ENCODE measurements around the gene LILRB5.
"Not testable (repeated sequence)": the region's sequence is repeated elsewhere in the genome, so short reads cannot be mapped to it uniquely, and the experiment has no call there.

DNA sequence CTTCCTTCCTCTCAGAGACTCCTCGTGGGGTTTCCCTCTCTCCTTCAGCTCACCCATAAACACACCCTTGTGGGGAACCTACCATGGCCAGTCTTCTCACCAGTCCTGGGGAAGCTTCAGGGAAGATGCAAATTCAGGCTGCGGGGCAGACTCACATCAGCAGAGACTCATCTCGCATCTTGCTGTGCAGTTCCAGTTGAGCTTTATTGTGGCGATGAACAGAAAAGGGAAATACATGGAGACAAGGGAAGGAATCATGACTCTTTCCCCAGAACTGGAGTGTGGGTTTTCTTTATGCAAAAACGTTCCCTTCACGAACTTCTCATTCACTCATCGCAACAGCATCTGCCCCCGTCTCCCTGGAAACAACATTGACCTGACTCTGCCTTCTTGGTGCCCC, 32.1 kb upstream of the LILRB5 start:
- TF ChIP-seq, protein P1, sequence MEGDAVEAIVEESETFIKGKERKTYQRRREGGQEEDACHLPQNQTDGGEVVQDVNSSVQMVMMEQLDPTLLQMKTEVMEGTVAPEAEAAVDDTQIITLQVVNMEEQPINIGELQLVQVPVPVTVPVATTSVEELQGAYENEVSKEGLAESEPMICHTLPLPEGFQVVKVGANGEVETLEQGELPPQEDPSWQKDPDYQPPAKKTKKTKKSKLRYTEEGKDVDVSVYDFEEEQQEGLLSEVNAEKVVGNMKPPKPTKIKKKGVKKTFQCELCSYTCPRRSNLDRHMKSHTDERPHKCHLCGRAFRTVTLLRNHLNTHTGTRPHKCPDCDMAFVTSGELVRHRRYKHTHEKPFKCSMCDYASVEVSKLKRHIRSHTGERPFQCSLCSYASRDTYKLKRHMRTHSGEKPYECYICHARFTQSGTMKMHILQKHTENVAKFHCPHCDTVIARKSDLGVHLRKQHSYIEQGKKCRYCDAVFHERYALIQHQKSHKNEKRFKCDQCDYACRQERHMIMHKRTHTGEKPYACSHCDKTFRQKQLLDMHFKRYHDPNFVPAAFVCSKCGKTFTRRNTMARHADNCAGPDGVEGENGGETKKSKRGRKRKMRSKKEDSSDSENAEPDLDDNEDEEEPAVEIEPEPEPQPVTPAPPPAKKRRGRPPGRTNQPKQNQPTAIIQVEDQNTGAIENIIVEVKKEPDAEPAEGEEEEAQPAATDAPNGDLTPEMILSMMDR (IDR thresholded peaks at IDR 0.05; ENCODE audit: insufficient read depth, low read length, poor library complexity, severe bottlenecking): not testable (repeated sequence)
- TF ChIP-seq EZH2phosphoT487 (conservative IDR thresholded peaks at IDR 0.05; ENCODE audit: low read length): not testable (repeated sequence)
